Neural progenitor cell (in vitro differentiated cells): ENCODE results near the gene MAMDC4. TPM values are rescaled to one million over a fixed set of nuclear protein-coding genes. Genes with fewer than 3 reads are reported as not detected.

Experiments
- DNase-seq: peaks from one replicate; pipeline ENCODE4 v3.0.0-alpha.2; 2016; ENCODE audit warnings: low spot score
- H2AFZ ChIP-seq: fragments of 200-600 bp; sonication (generic); replicated peaks from 2 replicates; pipeline ENCODE4 v1.6.1; 2016; ENCODE audit warnings: antibody characterized with exemption
- H3F3A ChIP-seq: fragments of 200-600 bp; sonication (generic); 2 replicates; pipeline ENCODE4 v1.6.1; 2016; ENCODE audit warnings: antibody characterized with exemption, low read depth
- H3K27ac ChIP-seq: fragments of 200-600 bp; sonication (generic); 2 replicates; pipeline ENCODE4 v1.5.1; 2016; ENCODE audit warnings: mild to moderate bottlenecking
- H3K27me3 ChIP-seq: fragments of 200-600 bp; sonication (generic); 2 replicates; pipeline ENCODE4 v1.6.1; 2016; ENCODE audit warnings: mild to moderate bottlenecking, moderate library complexity
- H3K36me3 ChIP-seq: fragments of 200-600 bp; sonication (generic); 2 replicates; pipeline ENCODE4 v1.5.1; 2016
- H3K4me1 ChIP-seq: fragments of 200-600 bp; sonication (generic); 2 replicates; pipeline ENCODE4 v1.6.1; 2016; ENCODE audit warnings: mixed run types
- H3K4me2 ChIP-seq: fragments of 200-600 bp; sonication (generic); 2 replicates; pipeline ENCODE4 v1.6.1; 2016
- H3K4me3 ChIP-seq: fragments of 200-600 bp; sonication (generic); 2 replicates; pipeline ENCODE4 v1.5.1; 2016
- H3K79me2 ChIP-seq: fragments of 200-600 bp; sonication (generic); 2 replicates; pipeline ENCODE4 v1.6.1; 2016; ENCODE audit warnings: low read depth
- H3K9ac ChIP-seq: fragments of 200-600 bp; sonication (generic); 2 replicates; pipeline ENCODE4 v1.6.1; 2016
- H3K9me3 ChIP-seq: fragments of 200-600 bp; sonication (generic); 2 replicates; pipeline ENCODE4 v1.5.1; 2016; ENCODE audit warnings: low read depth
- H4K20me1 ChIP-seq: fragments of 200-600 bp; sonication (generic); 2 replicates; pipeline ENCODE4 v1.6.1; 2016; ENCODE audit warnings: low read depth
- H3K27ac Mint-ChIP-seq: 3 replicates; pipeline ENCODE4 v1.8.0; 2021; ENCODE audit warnings: mixed read lengths
- H3K27me3 Mint-ChIP-seq: 2 replicates; pipeline ENCODE4 v1.8.0; 2022; ENCODE audit warnings: low read depth, mild to moderate bottlenecking, inconsistent platforms, moderate library complexity, mixed read lengths; ENCODE audit not compliant: insufficient read depth
- H3K36me3 Mint-ChIP-seq: 3 replicates; pipeline ENCODE4 v1.8.0; 2021; ENCODE audit warnings: mixed read lengths
- H3K4me1 Mint-ChIP-seq: 3 replicates; pipeline ENCODE4 v1.8.0; 2021; ENCODE audit warnings: mixed read lengths
- H3K4me3 Mint-ChIP-seq: 3 replicates; pipeline ENCODE4 v1.8.0; 2021; ENCODE audit warnings: mild to moderate bottlenecking, moderate library complexity, mixed read lengths
- H3K9me3 Mint-ChIP-seq: 3 replicates; pipeline ENCODE4 v1.8.0; 2020; ENCODE audit warnings: mixed read lengths
- EZH2 ChIP-seq: fragments of 200-600 bp; sonication (generic); IDR thresholded peaks from 2 replicates; pipeline ENCODE4 v1.6.1; 2017; ENCODE audit warnings: antibody characterized with exemption, mild to moderate bottlenecking, moderate library complexity
- EZH2phosphoT487 ChIP-seq: fragments of 200-600 bp; sonication (generic); IDR thresholded peaks from 2 replicates; pipeline ENCODE4 v1.6.1; 2017; ENCODE audit warnings: antibody characterized with exemption
- total RNA-seq: library from RNA; depleted of rRNA; stranded (reverse); fragments of >200 nt; gene quantifications from 2 replicates; pipeline ENCODE4 v1.2.3, GENCODE V29; 2015; ENCODE audit warnings: low replicate concordance
- TF ChIP-seq, protein P1 (sequence below): fragments of 200-600 bp; sonication (generic); IDR thresholded peaks from 2 replicates; pipeline ENCODE4 v1.5.1; 2017; ENCODE audit warnings: antibody characterized with exemption, mild to moderate bottlenecking

Gene MAMDC4
- total RNA-seq, 1 donor from 2014 or later: 2.6 TPM

GRCh38 chr9:136856079-136856476, 3.9 kb downstream of the MAMDC4 start:
- peaks cover 3% of the 10 kb centered on the region for H3K27me3 Mint-ChIP-seq
- H3K4me3 Mint-ChIP-seq: no peak overlapping the region
- no peak overlapping the region for H3K9ac ChIP-seq
- no peaks in the 10 kb centered on the region for H3K9me3 ChIP-seq
- no peaks in the 10 kb centered on the region for H3K9me3 Mint-ChIP-seq
- H3K4me1 Mint-ChIP-seq: no peaks in the 10 kb centered on the region
- TF ChIP-seq, protein P1, sequence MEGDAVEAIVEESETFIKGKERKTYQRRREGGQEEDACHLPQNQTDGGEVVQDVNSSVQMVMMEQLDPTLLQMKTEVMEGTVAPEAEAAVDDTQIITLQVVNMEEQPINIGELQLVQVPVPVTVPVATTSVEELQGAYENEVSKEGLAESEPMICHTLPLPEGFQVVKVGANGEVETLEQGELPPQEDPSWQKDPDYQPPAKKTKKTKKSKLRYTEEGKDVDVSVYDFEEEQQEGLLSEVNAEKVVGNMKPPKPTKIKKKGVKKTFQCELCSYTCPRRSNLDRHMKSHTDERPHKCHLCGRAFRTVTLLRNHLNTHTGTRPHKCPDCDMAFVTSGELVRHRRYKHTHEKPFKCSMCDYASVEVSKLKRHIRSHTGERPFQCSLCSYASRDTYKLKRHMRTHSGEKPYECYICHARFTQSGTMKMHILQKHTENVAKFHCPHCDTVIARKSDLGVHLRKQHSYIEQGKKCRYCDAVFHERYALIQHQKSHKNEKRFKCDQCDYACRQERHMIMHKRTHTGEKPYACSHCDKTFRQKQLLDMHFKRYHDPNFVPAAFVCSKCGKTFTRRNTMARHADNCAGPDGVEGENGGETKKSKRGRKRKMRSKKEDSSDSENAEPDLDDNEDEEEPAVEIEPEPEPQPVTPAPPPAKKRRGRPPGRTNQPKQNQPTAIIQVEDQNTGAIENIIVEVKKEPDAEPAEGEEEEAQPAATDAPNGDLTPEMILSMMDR: no peak
- TF ChIP-seq EZH2 (no peak), EZH2phosphoT487 (no peak)
- no peak for DNase-seq
- no peak overlapping the region for H3K27ac ChIP-seq
- H3F3A ChIP-seq: no peaks in the 10 kb centered on the region
- no peaks in the 10 kb centered on the region for H3K36me3 ChIP-seq
- H3K4me2 ChIP-seq: no peak overlapping the region
- no peak overlapping the region for H3K27ac Mint-ChIP-seq
- no peaks in the 10 kb centered on the region for H3K4me1 ChIP-seq
- no peaks in the 10 kb centered on the region for H3K27me3 ChIP-seq
- no peak overlapping the region for H3K4me3 ChIP-seq
- no peaks in the 10 kb centered on the region for H3K36me3 Mint-ChIP-seq
- no peak overlapping the region for H2AFZ ChIP-seq
- peaks cover 11% of the 10 kb centered on the region for H4K20me1 ChIP-seq
- no peaks in the 10 kb centered on the region for H3K79me2 ChIP-seq

DNA sequence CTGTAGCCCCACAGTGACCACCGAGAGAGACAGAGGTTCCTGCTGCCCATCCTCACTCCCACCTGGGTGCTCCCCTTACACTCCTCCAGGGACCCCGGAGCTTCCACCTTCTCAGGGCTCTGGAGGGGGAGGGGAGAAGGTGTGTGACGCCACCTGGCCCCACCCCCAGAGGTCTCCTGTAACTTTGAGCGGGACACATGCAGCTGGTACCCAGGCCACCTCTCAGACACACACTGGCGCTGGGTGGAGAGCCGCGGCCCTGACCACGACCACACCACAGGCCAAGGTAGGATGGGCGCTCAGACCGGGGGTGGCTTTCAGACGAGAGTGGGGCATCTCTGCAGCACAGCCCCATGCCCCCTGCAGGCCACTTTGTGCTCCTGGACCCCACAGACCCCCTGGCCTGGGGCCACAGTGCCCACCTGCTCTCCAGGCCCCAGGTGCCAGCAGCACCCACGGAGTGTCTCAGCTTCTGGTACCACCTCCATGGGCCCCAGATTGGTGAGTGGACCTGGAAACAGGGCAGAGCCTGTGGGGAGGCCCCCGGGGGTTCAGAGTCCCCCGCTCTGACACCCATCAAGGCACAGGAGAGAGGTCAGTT, 4.5 kb downstream of the MAMDC4 start:
- no peaks in the 10 kb centered on the region for H3F3A ChIP-seq
- H3K27ac ChIP-seq: no peak overlapping the region
- no peaks in the 10 kb centered on the region for H3K4me1 ChIP-seq
- H2AFZ ChIP-seq: no peak overlapping the region
- Mint-ChIP-seq H3K27ac (no peak overlapping the region), H3K4me3 (no peak overlapping the region), H3K27me3 (peaks cover 2% of the 10 kb centered on the region), H3K4me1 (no peaks in the 10 kb centered on the region), H3K9me3 (no peaks in the 10 kb centered on the region), H3K36me3 (no peaks in the 10 kb centered on the region)
- no peak overlapping the region for H3K4me2 ChIP-seq
- H3K9me3 ChIP-seq: no peaks in the 10 kb centered on the region
- no peak for DNase-seq
- H3K27me3 ChIP-seq: no peaks in the 10 kb centered on the region
- TF ChIP-seq, protein P1: no peak
- no peak for TF ChIP-seq EZH2phosphoT487
- no peak for TF ChIP-seq EZH2
- H3K4me3 ChIP-seq: no peak overlapping the region
- H3K36me3 ChIP-seq: no peaks in the 10 kb centered on the region
- no peak overlapping the region for H3K9ac ChIP-seq
- peaks cover 8% of the 10 kb centered on the region for H4K20me1 ChIP-seq
- no peaks in the 10 kb centered on the region for H3K79me2 ChIP-seq

- no peaks in the 10 kb centered on the region for H3K4me1 Mint-ChIP-seq
- Histone ChIP-seq H3F3A (no peaks in the 10 kb centered on the region), H3K4me2 (no peak overlapping the region), H3K27me3 (no peaks in the 10 kb centered on the region), H3K9ac (no peak overlapping the region), H3K4me1 (no peaks in the 10 kb centered on the region), H3K9me3 (no peaks in the 10 kb centered on the region), H3K36me3 (no peaks in the 10 kb centered on the region), H3K4me3 (no peak overlapping the region), H2AFZ (no peak overlapping the region), H3K27ac (no peak overlapping the region), H3K79me2 (no peaks in the 10 kb centered on the region), H4K20me1 (peaks cover 8% of the 10 kb centered on the region)
- no peaks in the 10 kb centered on the region for H3K27me3 Mint-ChIP-seq
- H3K9me3 Mint-ChIP-seq: no peaks in the 10 kb centered on the region
- H3K27ac Mint-ChIP-seq: no peak overlapping the region
- TF ChIP-seq, protein P1: no peak
- TF ChIP-seq EZH2: no peak
- no peak for TF ChIP-seq EZH2phosphoT487
- H3K36me3 Mint-ChIP-seq: peaks cover 1% of the 10 kb centered on the region
- no peak overlapping the region for H3K4me3 Mint-ChIP-seq
- DNase-seq: no peak
These were observed 5.0 kb downstream of the MAMDC4 start for GRCh38 chr9:136857166-136857565.
